DND-41 (cell line): ENCODE data around the gene ECHS1.

Experiments
- CTCF ChIP-seq: IDR thresholded peaks from 2 replicates; pipeline ENCODE4 v1.5.1; 2012; ENCODE audit warnings: borderline replicate concordance, low read length, moderate library complexity, mild to moderate bottlenecking; ENCODE audit not compliant: poor library complexity, severe bottlenecking; ENCODE audit errors: extremely low read depth
- EZH2 ChIP-seq: IDR thresholded peaks from 3 replicates; pipeline ENCODE4 v1.6.1; 2012; ENCODE audit warnings: borderline replicate concordance, low read depth, mild to moderate bottlenecking, moderate library complexity, low read length, inconsistent platforms; ENCODE audit not compliant: severe bottlenecking

GRCh38 chr10:133312769-133313145 is 60.4 kb downstream of the ECHS1 start:
- TF ChIP-seq CTCF (no peak), EZH2 (no peak)
